Trophoblast cell (in vitro differentiated cells and primary cell): Measurements from ENCODE around the gene PLCD4. TPM values are rescaled to one million over a fixed set of nuclear protein-coding genes. Genes with fewer than 3 reads are reported as not detected.
A peak's percentile ranks its signal among the peaks of the same experiment; 100 is the strongest.

Experiments
- DNase-seq, 2 donors: peaks; one replicate each; pipeline ENCODE4 v3.0.0-alpha.2; 2016
- H2AFZ ChIP-seq: 2 replicates; pipeline ENCODE4 v1.6.1; 2013; ENCODE audit warnings: low read length, moderate library complexity, mild to moderate bottlenecking; ENCODE audit not compliant: insufficient read depth, poor library complexity
- H2AK5ac ChIP-seq: 2 replicates; pipeline ENCODE4 v1.6.1; 2013; ENCODE audit warnings: mild to moderate bottlenecking, low read length
- H2BK120ac ChIP-seq: 2 replicates; pipeline ENCODE4 v1.6.1; 2013; ENCODE audit warnings: low read length, mild to moderate bottlenecking, moderate library complexity; ENCODE audit not compliant: insufficient read depth, poor library complexity
- H2BK12ac ChIP-seq: 2 replicates; pipeline ENCODE4 v1.6.1; 2013; ENCODE audit warnings: mild to moderate bottlenecking, low read length, moderate library complexity
- H2BK5ac ChIP-seq: 2 replicates; pipeline ENCODE4 v1.6.1; 2013; ENCODE audit warnings: low read length, low read depth, moderate library complexity, mild to moderate bottlenecking; ENCODE audit not compliant: poor library complexity
- H3K14ac ChIP-seq: 2 replicates; pipeline ENCODE4 v1.6.1; 2013; ENCODE audit warnings: mild to moderate bottlenecking, low read length
- H3K18ac ChIP-seq: 2 replicates; pipeline ENCODE4 v1.6.1; 2013; ENCODE audit warnings: mild to moderate bottlenecking, low read length
- H3K23ac ChIP-seq: 2 replicates; pipeline ENCODE4 v1.6.1; 2013; ENCODE audit warnings: low read length
- H3K27ac ChIP-seq: 2 replicates; pipeline ENCODE4 v1.5.1; 2013; ENCODE audit warnings: low read depth, mild to moderate bottlenecking, inconsistent platforms, low read length, moderate library complexity
- H3K27me3 ChIP-seq: 2 replicates; pipeline ENCODE4 v1.6.1; 2013; ENCODE audit warnings: inconsistent platforms, mild to moderate bottlenecking, low read length, moderate library complexity; ENCODE audit not compliant: insufficient read depth
- H3K36me3 ChIP-seq, 2 experiments: 1 replicate in 1 of 2; 2 replicates in 1 of 2; pipeline ENCODE4 v1.6.1; 2013; ENCODE audit warnings: low read length in 2 of 2, mild to moderate bottlenecking in 2 of 2, moderate library complexity in 1 of 2; ENCODE audit not compliant: insufficient read depth in 2 of 2, control insufficient read depth in 1 of 2
- H3K4ac ChIP-seq: 2 replicates; pipeline ENCODE4 v1.6.1; 2013; ENCODE audit warnings: low read depth, mild to moderate bottlenecking, low read length, moderate library complexity
- H3K4me1 ChIP-seq, 2 experiments: 1 replicate in 1 of 2; 2 replicates in 1 of 2; pipeline ENCODE4 v1.6.1; 2013; ENCODE audit warnings: low read length in 2 of 2, mild to moderate bottlenecking in 2 of 2, moderate library complexity in 1 of 2; ENCODE audit not compliant: insufficient read depth in 2 of 2, control insufficient read depth in 1 of 2
- H3K4me2 ChIP-seq: 2 replicates; pipeline ENCODE4 v1.6.1; 2013; ENCODE audit warnings: inconsistent platforms, mild to moderate bottlenecking, low read length, moderate library complexity
- H3K4me3 ChIP-seq: 2 replicates; pipeline ENCODE4 v1.5.1; 2013; ENCODE audit warnings: mild to moderate bottlenecking, low read depth, low read length, inconsistent platforms
- H3K79me1 ChIP-seq: one replicate; pipeline ENCODE4 v1.6.1; 2013; ENCODE audit warnings: low read length
- H3K79me2 ChIP-seq: 2 replicates; pipeline ENCODE4 v1.6.1; 2013; ENCODE audit warnings: low read length, mild to moderate bottlenecking; ENCODE audit not compliant: control insufficient read depth, insufficient read depth, poor library complexity
- H3K9ac ChIP-seq: 2 replicates; pipeline ENCODE4 v1.6.1; 2013; ENCODE audit warnings: mild to moderate bottlenecking, low read length
- H3K9me3 ChIP-seq: 2 replicates; pipeline ENCODE4 v1.6.1; 2013; ENCODE audit warnings: low read depth, mild to moderate bottlenecking, control low read depth, inconsistent platforms, low read length; ENCODE audit not compliant: insufficient read depth
- H4K12ac ChIP-seq: 2 replicates; pipeline ENCODE4 v1.6.1; 2013; ENCODE audit warnings: low read depth, mild to moderate bottlenecking, low read length, moderate library complexity
- H4K8ac ChIP-seq: 2 replicates; pipeline ENCODE4 v1.6.1; 2013; ENCODE audit warnings: low read depth, mild to moderate bottlenecking, low read length, moderate library complexity
- H4K91ac ChIP-seq: one replicate; pipeline ENCODE4 v1.6.1; 2013; ENCODE audit warnings: low read depth, mild to moderate bottlenecking, low read length, moderate library complexity
- WGBS: extraction: QIAGEN DNeasy Blood & Tissue Kit; methylation state at CpG from one replicate; pipeline ENCODE4 v1.1.7; 2013; ENCODE audit warnings: missing lambda C conversion rate; ENCODE audit not compliant: insufficient read length, insufficient coverage; ENCODE audit errors: extremely low coverage; 5-methylcytosine and 5-hydroxymethylcytosine counted together
- polyA plus RNA-seq: library from polyadenylated mRNA; stranded (reverse); fragments of 200-250 nt; gene quantifications from 2 replicates; pipeline ENCODE4 v1.2.3, GENCODE V29; 2013

The PLCD4 gene
- polyA plus RNA-seq, result 0.01 TPM in 1 of 2 replicates, not detected in the other

- Histone ChIP-seq H3K27me3 (no peaks in the 10 kb centered on the region), H2BK5ac (no peak within 1 kb of the TSS), H2BK12ac (no peak within 1 kb of the TSS), H3K23ac (no peak within 1 kb of the TSS), H3K4me2 (no peak within 1 kb of the TSS), H3K4me3 (no peak within 1 kb of the TSS), H3K9me3 (no peaks in the 10 kb centered on the region), H4K91ac (no peak within 1 kb of the TSS), H4K8ac (no peak within 1 kb of the TSS), H3K79me1 (no peaks in the 10 kb centered on the region), H2AFZ (no peak within 1 kb of the TSS), H4K12ac (no peak within 1 kb of the TSS), H3K27ac (no peak within 1 kb of the TSS), H3K36me3 (no peaks in the 10 kb centered on the region), H3K4ac (no peak within 1 kb of the TSS), H2AK5ac (no peak within 1 kb of the TSS), H3K14ac (no peak within 1 kb of the TSS), H3K79me2 (no peaks in the 10 kb centered on the region), H2BK120ac (no peak within 1 kb of the TSS), H3K18ac (no peak within 1 kb of the TSS), H3K4me1 (no peaks in the 10 kb centered on the region), H3K9ac (no peak within 1 kb of the TSS)
- DNase-seq, result peak; percentile 8 to 41
- no CpG with 5 or more reads among the region's 8 CpGs for WGBS
Observed at GRCh38 chr2:218607436-218608115, at the start of gene PLCD4. Gene PLCD4, plus strand, starts transcription at chr2:218607899. Its CDS starts 7,841 bp downstream, at chr2:218615740.

- Histone ChIP-seq H3K18ac (no peak overlapping the region), H4K12ac (no peak overlapping the region), H4K8ac (no peak overlapping the region), H3K4me1 (no peaks in the 10 kb centered on the region), H2BK5ac (no peak overlapping the region), H3K36me3 (peaks cover 12 to 15% of the 10 kb centered on the region in 2 experiments), H3K79me1 (no peaks in the 10 kb centered on the region), H3K4me2 (no peak overlapping the region), H3K4ac (no peak overlapping the region), H3K4me3 (no peak overlapping the region), H2BK12ac (no peak overlapping the region), H3K27ac (no peak overlapping the region), H2BK120ac (no peak overlapping the region), H3K9ac (no peak overlapping the region), H3K23ac (no peak overlapping the region), H3K9me3 (no peaks in the 10 kb centered on the region), H3K79me2 (no peaks in the 10 kb centered on the region), H2AFZ (no peak overlapping the region), H3K27me3 (no peaks in the 10 kb centered on the region), H4K91ac (no peak overlapping the region), H3K14ac (no peak overlapping the region), H2AK5ac (no peak overlapping the region)
- no peak for DNase-seq
- WGBS, result no CpG with 5 or more reads among the region's 2 CpGs
Observed at GRCh38 chr2:218557941-218558340, 49.8 kb upstream of the PLCD4 start.

- no peak overlapping the region for H4K91ac ChIP-seq
- H3K18ac ChIP-seq, result no peak overlapping the region
- no peaks in the 10 kb centered on the region for H3K9me3 ChIP-seq
- H3K4ac ChIP-seq, result no peak overlapping the region
- H4K12ac ChIP-seq, result no peak overlapping the region
- no peak overlapping the region for H3K9ac ChIP-seq
- no peaks in the 10 kb centered on the region for H3K79me2 ChIP-seq
- H3K36me3 ChIP-seq, result peaks cover 12 to 15% of the 10 kb centered on the region in 2 experiments
- no peak overlapping the region for H2AK5ac ChIP-seq
- DNase-seq, result no peak
- no peak overlapping the region for H4K8ac ChIP-seq
- WGBS, result no CpG with 5 or more reads among the region's 3 CpGs
- H3K79me1 ChIP-seq, result no peaks in the 10 kb centered on the region
- no peak overlapping the region for H3K4me2 ChIP-seq
- H3K14ac ChIP-seq, result no peak overlapping the region
- no peaks in the 10 kb centered on the region for H3K27me3 ChIP-seq
- H2BK5ac ChIP-seq, result no peak overlapping the region
- H2BK12ac ChIP-seq, result no peak overlapping the region
- no peak overlapping the region for H2BK120ac ChIP-seq
- no peak overlapping the region for H2AFZ ChIP-seq
- no peaks in the 10 kb centered on the region for H3K4me1 ChIP-seq
- H3K4me3 ChIP-seq, result no peak overlapping the region
- no peak overlapping the region for H3K27ac ChIP-seq
- no peak overlapping the region for H3K23ac ChIP-seq
Observed at GRCh38 chr2:218558986-218559385, 48.7 kb upstream of the PLCD4 start.

GRCh38 chr2:218564056-218564455, 43.6 kb upstream of the PLCD4 start:
- H3K4me2 ChIP-seq, result no peak overlapping the region
- no peak overlapping the region for H2AK5ac ChIP-seq
- peaks cover 6 to 7% of the 10 kb centered on the region in 2 experiments for H3K36me3 ChIP-seq
- peaks cover 3% of the 10 kb centered on the region for H3K79me2 ChIP-seq
- H3K9me3 ChIP-seq, result no peaks in the 10 kb centered on the region
- H2BK5ac ChIP-seq, result no peak overlapping the region
- no peak overlapping the region for H2BK120ac ChIP-seq
- no peak overlapping the region for H3K14ac ChIP-seq
- H3K4me3 ChIP-seq, result no peak overlapping the region
- H4K8ac ChIP-seq, result no peak overlapping the region
- peaks cover 0 to 3% of the 10 kb centered on the region in 2 experiments for H3K4me1 ChIP-seq
- H2AFZ ChIP-seq, result no peak overlapping the region
- H3K9ac ChIP-seq, result no peak overlapping the region
- no peak overlapping the region for H3K4ac ChIP-seq
- no CpG with 5 or more reads among the region's 1 CpG for WGBS
- peaks cover 10% of the 10 kb centered on the region for H3K79me1 ChIP-seq
- no peak for DNase-seq
- no peak overlapping the region for H4K91ac ChIP-seq
- H3K27ac ChIP-seq, result no peak overlapping the region
- H3K27me3 ChIP-seq, result no peaks in the 10 kb centered on the region
- no peak overlapping the region for H3K18ac ChIP-seq
- no peak overlapping the region for H3K23ac ChIP-seq
- no peak overlapping the region for H2BK12ac ChIP-seq
- H4K12ac ChIP-seq, result no peak overlapping the region
